ENCODE data around the gene CCDC9. TPM values are rescaled to one million over a fixed set of nuclear protein-coding genes. Genes with fewer than 3 reads are reported as not detected.

The CCDC9 gene
- total and polyA plus RNA-seq, 2 of the 13 experiments (the other 11 are each of a cell fraction or from before 2014, with no cell fraction given), result 2.9 to 6.3 TPM

GRCh38 chr19:47225746-47226425 is 30.4 kb upstream of the CCDC9 start (continued):
- TF ChIP-seq ZNF710 (CRISPR knock-in tag; IDR thresholded peaks at IDR 0.05; ENCODE audit: borderline replicate concordance) (0 out of 2 replicates have a peak, but pooled peaks have one; percentile 29), SAP130 (CRISPR knock-in tag; IDR thresholded peaks at IDR 0.05; ENCODE audit: low read depth) (peak; percentile 73), NRL (CRISPR knock-in tag; IDR thresholded peaks at IDR 0.05; ENCODE audit: borderline replicate concordance) (peak; percentile 34; the same call in 1 of the 2 replicates), NPAS2 (CRISPR knock-in tag; IDR thresholded peaks at IDR 0.05; ENCODE audit: borderline replicate concordance) (no peak), JUND (CRISPR knock-in tag; IDR thresholded peaks at IDR 0.05) (0 out of 2 replicates have a peak, but pooled peaks have one; percentile 59), ZIK1 (CRISPR knock-in tag; IDR thresholded peaks at IDR 0.05; ENCODE audit: borderline replicate concordance, low read depth) (peak; percentile 87; the same call in 1 of the 2 replicates), MED8 (CRISPR knock-in tag; IDR thresholded peaks at IDR 0.05; ENCODE audit: insufficient replicate concordance) (peak; percentile 54), ZNF589 (CRISPR knock-in tag; conservative IDR thresholded peaks at IDR 0.05) (no peak), ZSCAN29 (CRISPR knock-in tag; conservative IDR thresholded peaks at IDR 0.05) (no peak), MAF1 (CRISPR knock-in tag; IDR thresholded peaks at IDR 0.05; ENCODE audit: borderline replicate concordance) (no peak), ZNF773 (CRISPR knock-in tag; IDR thresholded peaks at IDR 0.05; ENCODE audit: borderline replicate concordance) (peak; percentile 90)
- TF ChIP-seq, protein P1, sequence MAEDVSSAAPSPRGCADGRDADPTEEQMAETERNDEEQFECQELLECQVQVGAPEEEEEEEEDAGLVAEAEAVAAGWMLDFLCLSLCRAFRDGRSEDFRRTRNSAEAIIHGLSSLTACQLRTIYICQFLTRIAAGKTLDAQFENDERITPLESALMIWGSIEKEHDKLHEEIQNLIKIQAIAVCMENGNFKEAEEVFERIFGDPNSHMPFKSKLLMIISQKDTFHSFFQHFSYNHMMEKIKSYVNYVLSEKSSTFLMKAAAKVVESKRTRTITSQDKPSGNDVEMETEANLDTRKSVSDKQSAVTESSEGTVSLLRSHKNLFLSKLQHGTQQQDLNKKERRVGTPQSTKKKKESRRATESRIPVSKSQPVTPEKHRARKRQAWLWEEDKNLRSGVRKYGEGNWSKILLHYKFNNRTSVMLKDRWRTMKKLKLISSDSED (CRISPR knock-in tag; IDR thresholded peaks at IDR 0.05), result no peak
- TF ChIP-seq, protein P2, sequence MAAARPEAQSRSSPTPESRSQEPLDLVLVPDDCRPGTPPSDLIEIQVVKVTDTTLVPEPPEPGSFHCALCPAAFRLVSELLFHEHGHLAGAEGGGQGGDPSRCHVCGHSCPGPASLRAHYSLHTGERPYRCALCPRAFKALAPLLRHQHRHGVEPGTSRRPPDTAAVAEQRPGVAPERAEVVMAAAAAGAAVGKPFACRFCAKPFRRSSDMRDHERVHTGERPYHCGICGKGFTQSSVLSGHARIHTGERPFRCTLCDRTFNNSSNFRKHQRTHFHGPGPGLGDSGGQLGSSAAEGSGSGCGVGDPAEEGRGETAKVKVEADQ (CRISPR knock-in tag; IDR thresholded peaks at IDR 0.05; ENCODE audit: borderline replicate concordance), result no peak; the same call in 1 of the 2 replicates
- TF ChIP-seq, protein P3, sequence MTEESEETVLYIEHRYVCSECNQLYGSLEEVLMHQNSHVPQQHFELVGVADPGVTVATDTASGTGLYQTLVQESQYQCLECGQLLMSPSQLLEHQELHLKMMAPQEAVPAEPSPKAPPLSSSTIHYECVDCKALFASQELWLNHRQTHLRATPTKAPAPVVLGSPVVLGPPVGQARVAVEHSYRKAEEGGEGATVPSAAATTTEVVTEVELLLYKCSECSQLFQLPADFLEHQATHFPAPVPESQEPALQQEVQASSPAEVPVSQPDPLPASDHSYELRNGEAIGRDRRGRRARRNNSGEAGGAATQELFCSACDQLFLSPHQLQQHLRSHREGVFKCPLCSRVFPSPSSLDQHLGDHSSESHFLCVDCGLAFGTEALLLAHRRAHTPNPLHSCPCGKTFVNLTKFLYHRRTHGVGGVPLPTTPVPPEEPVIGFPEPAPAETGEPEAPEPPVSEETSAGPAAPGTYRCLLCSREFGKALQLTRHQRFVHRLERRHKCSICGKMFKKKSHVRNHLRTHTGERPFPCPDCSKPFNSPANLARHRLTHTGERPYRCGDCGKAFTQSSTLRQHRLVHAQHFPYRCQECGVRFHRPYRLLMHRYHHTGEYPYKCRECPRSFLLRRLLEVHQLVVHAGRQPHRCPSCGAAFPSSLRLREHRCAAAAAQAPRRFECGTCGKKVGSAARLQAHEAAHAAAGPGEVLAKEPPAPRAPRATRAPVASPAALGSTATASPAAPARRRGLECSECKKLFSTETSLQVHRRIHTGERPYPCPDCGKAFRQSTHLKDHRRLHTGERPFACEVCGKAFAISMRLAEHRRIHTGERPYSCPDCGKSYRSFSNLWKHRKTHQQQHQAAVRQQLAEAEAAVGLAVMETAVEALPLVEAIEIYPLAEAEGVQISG (CRISPR knock-in tag; IDR thresholded peaks at IDR 0.05), result peak; percentile 84
